ENCODE data around the gene CNTNAP5.

CNTNAP5 gene

DNA sequence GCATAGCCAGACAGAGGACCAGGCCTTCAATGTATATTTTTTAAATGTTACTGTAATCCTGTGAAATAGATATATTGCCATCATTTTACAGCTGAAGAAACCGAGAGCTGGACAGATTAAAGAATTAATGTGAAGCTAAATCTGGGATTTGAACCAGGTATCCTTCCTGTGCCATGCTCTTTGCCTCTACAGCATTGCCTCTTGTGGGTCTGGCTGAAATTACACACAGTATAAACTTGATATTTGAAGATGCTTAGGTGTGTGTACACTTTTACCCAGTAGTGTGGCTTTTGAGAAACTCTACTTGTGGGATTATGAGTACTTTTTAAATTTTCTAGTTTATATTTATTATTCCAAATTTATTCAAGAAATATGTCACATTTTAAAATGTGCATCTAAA lies 264.5 kb downstream of the CNTNAP5 start:
- TF ChIP-seq ZNF274 (IDR thresholded peaks at IDR 0.05; ENCODE audit: low read depth, low read length), result no peak
- H3K4me3 ChIP-seq (ENCODE audit: low read length), result no peak overlapping the region

DNA sequence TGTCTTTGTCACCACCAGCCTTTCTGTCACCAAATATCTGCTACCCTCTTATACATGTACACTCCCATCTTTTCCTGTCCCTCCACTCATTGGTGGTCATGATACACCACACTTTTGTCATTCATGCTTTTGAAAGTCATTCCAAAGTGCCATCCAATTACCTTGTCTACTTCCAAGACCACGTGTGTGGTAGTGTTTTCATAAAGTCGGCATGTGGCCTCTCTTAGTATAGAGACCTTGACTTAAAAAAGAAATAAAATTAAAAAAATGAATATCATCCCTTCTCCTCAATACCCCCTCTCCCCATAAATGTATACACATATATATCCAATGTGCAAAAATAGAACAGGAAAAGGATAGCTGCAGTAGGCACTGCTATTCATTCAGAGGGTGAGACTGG lies 271.4 kb downstream of the CNTNAP5 start:
- H3K4me3 ChIP-seq (ENCODE audit: low read length), result no peak overlapping the region
- no peak for TF ChIP-seq ZNF274 (IDR thresholded peaks at IDR 0.05; ENCODE audit: low read depth, low read length)

DNA sequence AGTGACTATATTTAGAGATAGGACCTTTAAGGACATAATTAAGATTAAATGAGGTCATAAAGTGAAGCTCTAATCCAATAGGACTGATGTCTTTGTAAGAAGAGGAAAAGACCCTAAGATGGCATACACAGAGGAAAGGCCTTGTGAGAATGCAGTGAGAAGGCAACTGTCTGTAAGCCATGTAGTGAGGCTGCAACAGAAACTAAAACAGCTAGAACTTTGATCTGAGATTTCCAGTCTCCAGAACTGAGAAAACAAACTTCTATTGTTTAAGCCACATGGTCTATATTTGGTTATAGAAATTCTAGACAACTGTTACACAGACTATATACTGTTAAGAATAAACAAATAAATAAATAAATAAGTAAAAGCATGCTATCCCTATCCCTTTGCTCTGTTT lies 276.8 kb downstream of the CNTNAP5 start:
- no peak for TF ChIP-seq ZNF274 (IDR thresholded peaks at IDR 0.05; ENCODE audit: low read depth, low read length)
- no peak overlapping the region for H3K4me3 ChIP-seq (ENCODE audit: low read length)

DNA sequence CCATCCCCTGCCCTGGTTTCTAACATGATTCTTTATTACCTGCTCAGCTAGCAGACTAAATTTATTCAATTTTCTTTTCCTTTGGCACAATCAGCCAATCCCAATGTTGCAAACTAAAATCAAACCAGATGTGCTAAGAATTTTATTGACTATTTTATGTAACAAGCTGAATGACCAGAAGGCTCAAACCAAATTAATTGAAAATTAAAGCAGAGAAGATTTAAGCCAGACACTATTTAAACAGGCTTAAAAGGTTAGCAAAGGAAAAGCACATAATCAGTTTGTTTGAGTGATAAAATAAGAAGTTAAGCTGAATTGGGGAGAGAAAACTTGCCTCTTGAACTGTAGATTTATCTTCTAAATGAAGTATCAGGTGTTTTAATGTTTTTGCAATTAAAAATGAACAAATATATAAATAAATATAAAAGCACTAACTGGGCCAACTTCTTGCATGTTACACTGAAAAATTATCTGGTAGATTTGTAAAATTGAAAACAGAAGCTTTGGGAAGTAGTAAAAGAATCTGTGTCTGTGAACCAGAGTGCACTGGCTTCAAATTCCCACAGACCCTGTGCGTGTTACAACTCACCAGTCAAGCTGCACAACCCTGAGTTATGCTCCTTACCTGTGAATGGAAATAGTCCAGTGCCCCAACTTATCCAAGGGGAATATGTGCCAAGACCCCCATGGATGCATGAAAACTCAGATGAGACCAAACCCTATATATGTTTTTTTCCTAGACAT lies 283.4 kb downstream of the CNTNAP5 start:
- no peak overlapping the region for H3K4me3 ChIP-seq (ENCODE audit: low read length)
- TF ChIP-seq ZNF274 (IDR thresholded peaks at IDR 0.05; ENCODE audit: low read depth, low read length), result no peak

DNA sequence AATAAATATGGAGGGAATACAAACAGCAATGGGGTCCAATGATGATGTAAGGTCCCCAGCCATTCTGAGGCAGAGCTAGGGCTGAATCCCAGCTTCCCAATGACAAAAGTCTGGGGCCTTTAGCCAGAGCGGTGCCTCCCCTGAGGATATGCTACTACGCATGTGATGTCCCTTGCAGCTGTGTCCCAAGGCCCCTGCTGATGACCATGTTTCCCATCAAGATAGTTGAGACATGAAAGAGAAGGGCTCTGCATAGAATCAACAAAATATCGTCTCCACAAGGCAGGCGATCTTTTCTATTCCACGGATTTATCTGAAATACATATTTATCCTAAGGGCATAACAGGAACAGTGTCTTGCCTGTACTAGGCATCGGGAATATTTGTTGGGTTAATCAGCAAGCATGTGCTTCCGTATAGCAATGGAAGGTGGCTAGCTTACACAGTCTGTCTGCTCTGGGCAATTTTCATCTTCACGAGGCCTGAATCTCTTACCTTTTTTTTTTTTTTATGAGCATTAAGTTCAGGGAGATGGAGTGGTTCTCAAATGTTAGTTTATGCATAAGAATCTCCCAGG lies 284.6 kb downstream of the CNTNAP5 start:
- no peak for TF ChIP-seq ZNF274 (IDR thresholded peaks at IDR 0.05; ENCODE audit: low read depth, low read length)
- H3K4me3 ChIP-seq (ENCODE audit: low read length), result no peak overlapping the region

DNA sequence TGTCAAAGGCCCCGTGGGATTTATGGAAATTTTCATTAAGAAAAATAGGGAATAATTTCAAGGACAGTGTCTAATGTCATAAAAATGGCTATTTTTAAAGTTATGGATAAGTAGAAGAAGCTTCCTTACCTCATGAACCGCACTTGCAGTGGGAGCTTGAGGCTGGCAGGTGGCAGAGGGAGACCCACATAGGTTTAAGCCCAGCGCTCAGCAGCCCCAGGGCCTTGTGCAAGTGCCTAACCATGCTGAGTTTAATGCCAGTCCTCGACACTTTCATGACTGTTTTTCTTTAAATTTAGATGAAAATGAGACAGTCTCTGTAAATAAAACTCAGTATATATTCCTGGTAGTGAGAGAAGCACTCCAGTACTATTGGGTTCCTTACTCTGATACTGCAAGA lies 285.6 kb downstream of the CNTNAP5 start:
- no peak overlapping the region for H3K4me3 ChIP-seq (ENCODE audit: low read length)
- no peak for TF ChIP-seq ZNF274 (IDR thresholded peaks at IDR 0.05; ENCODE audit: low read depth, low read length)

DNA sequence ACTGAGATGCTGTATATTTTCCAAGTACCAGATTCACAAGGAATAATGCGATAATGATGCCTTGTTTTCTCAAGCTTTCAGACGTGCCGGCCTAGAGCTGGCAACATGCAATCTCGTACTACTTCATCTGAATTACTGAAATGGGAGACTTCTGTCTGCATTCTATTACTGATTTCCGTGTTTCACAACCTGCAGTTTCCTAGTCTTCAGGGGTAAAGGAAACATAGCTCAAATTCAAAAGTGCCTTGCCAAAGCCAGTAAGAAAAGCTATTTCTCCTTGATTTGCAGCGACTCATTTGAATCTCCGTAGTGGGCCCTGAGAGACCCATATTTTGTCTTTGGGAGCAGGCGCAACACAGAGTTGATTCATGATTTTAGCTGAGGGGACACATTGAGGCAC lies 289.0 kb downstream of the CNTNAP5 start:
- H3K4me3 ChIP-seq (ENCODE audit: low read length), result no peak overlapping the region
- TF ChIP-seq ZNF274 (IDR thresholded peaks at IDR 0.05; ENCODE audit: low read depth, low read length), result no peak

DNA sequence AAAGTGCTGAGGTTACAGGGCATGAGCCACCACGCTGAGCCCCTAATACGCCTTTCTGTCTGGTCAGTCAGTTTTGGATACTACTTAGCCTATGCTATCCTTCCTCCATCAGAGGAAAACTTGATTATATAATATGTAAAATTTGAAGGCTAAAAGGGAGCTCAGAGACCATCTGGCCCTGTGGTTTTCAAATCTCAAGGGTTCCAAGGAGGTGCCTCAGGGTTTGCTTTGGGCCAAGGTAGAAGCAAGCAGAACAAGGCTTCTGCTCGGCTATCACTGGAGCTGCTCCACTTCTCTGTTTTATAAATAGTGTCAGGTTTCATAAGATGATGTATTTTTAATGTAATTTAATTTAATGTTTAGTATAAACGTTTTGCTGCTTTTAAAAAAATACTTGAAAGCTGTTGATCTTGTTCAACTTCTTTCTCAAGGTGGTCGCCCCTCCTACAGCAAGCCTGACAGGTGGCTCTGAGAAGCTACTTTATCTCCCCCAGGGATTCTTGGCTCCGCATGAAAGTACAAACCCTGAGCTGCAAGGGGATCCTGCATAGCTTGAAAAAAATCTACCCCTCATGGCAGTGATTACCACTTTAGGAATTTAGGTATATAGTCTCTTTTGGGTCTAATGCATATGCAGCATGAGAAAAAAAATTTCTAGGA lies 290.3 kb downstream of the CNTNAP5 start:
- TF ChIP-seq ZNF274 (IDR thresholded peaks at IDR 0.05; ENCODE audit: low read depth, low read length), result no peak
- H3K4me3 ChIP-seq (ENCODE audit: low read length), result no peak overlapping the region

DNA sequence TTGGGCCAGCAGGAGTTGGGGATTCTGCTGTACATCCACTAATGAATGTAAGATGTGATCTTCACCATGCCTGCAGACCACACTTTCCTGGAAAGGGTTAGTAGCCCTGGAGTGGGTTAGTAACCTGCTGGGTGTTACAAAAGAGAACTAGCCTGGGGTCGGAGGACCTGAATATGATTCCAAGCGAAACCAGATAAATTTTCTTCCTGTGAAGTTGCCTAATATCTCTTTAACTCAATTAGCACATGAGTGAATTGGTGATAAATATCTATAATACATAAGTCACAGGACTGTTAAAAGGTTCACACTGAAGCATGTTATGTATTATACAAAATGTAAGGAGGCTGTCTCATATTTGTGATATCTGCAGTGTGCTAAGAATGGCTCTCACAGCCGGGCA lies 291.0 kb downstream of the CNTNAP5 start:
- no peak for TF ChIP-seq ZNF274 (IDR thresholded peaks at IDR 0.05; ENCODE audit: low read depth, low read length)
- H3K4me3 ChIP-seq (ENCODE audit: low read length), result no peak overlapping the region

DNA sequence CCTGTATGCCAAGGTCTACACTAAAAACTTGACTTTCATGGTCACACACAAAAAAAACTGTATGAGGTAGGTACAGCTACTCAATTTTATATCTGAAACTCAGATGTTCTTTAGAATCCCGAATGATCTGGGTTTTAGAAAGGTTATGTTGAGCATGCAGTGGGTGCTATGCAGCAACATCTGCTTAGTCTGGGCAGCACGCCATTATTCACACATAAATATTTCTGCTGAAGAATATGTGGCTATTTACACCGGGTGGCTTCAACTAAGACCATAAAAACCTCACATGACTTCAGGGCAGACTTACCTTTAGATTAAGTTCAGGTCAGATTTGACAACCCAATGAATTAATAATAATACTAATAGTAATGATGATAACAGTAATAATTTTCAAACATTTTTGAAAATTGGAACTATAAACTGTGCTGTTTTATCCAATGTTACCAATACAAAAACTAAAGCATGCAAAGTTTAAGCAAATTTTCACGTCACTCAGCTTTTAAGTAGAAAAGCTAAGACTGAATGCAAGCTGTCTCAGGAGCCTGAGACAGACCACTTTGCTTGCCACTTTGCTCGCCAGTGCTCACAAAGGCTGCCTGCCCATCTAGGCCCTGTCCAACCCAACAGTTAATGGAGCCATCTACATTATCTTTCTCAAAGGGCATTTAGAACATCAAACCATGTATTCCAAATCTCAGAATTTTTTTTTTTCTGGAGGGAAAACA lies 292.0 kb downstream of the CNTNAP5 start:
- H3K4me3 ChIP-seq (ENCODE audit: low read length), result no peak overlapping the region
- no peak for TF ChIP-seq ZNF274 (IDR thresholded peaks at IDR 0.05; ENCODE audit: low read depth, low read length)

DNA sequence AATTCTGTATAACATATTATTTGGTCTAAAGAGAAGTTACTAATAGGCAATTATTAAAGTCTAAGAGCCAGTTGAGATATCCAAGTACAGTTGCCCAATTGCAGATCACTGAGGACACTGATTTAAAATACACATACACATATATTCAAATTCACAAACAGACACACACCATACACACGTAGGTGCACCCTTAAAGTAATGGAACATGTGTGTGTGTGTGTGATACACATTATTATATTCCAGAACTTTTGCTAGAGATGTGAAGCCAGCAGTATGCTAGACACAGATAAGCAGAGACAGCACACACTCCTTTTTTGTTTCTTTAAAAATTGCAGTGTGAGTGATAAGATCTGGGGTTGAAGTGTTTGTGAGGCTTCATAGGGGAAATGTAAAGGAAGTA lies 292.5 kb downstream of the CNTNAP5 start:
- no peak for TF ChIP-seq ZNF274 (IDR thresholded peaks at IDR 0.05; ENCODE audit: low read depth, low read length)
- no peak overlapping the region for H3K4me3 ChIP-seq (ENCODE audit: low read length)

DNA sequence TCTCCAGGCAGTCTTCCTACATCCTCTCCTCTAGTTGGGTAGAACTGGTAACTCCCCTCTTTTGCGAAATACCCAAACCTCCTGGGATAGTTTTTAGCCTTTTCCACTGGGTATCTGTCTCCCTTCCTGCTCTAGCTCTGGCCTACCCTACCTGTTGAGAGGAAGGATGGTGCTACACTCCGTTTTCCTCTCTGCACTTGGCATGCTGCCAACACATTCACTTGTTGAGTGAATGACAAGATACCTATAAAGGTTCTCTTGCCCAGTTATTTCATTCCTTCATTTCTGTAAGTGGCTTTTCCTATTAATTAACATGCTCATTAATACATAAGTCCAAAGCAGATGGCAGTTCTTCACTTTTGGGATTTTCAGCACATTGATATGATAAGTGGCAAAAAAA lies 293.8 kb downstream of the CNTNAP5 start:
- TF ChIP-seq ZNF274 (IDR thresholded peaks at IDR 0.05; ENCODE audit: low read depth, low read length), result no peak
- no peak overlapping the region for H3K4me3 ChIP-seq (ENCODE audit: low read length)

DNA sequence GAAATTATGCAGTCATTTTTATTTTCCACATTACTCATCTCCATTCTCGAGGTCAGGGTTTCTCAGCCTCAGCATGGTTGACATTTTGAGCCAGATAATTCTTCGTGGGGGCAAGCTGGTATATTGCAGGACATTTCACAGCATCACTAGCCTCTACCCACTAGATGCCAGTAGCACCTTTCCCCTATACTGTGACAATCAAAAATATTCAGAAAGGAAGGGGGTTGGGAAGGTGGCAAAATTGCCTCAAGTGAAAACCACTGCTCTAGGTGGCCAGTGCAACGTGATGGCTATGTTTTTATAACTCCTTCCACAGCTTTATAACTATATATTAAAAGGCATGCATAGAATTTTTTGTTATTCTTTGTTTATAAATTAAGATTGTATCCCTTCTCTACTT lies 294.5 kb downstream of the CNTNAP5 start:
- TF ChIP-seq ZNF274 (IDR thresholded peaks at IDR 0.05; ENCODE audit: low read depth, low read length), result no peak
- H3K4me3 ChIP-seq (ENCODE audit: low read length), result no peak overlapping the region

DNA sequence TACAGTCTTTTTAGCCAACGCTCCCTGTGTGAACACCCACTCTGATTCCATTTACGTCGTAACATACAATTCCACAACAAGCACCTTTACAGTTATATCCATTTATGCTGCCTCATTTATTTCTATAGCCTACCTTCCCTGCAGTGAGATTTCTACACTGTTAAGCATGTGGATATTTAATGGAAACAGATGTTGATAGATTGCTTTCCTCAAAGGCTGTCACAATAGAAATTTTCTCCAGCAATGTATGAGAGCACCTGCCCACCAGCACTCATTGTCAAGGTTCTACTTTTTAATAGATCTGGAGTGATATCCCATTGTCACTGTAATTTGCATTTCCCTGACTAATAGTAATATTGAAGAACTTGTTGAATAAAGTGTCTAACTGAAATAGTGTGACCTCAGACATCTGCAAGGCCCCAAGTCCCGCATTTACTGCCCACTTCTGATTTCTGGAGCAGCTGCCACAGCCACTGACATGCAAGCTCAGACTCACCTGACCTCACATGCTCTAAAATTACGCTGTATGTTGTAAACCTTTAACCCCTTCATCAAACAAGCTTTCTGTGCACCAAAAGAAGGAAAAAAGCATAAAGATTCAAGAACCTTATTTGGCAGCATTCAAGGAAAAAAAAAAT lies 295.1 kb downstream of the CNTNAP5 start:
- no peak overlapping the region for H3K4me3 ChIP-seq (ENCODE audit: low read length)
- no peak for TF ChIP-seq ZNF274 (IDR thresholded peaks at IDR 0.05; ENCODE audit: low read depth, low read length)
